ENCODE measurements around the gene TRHDE.

The TRHDE gene

DNA sequence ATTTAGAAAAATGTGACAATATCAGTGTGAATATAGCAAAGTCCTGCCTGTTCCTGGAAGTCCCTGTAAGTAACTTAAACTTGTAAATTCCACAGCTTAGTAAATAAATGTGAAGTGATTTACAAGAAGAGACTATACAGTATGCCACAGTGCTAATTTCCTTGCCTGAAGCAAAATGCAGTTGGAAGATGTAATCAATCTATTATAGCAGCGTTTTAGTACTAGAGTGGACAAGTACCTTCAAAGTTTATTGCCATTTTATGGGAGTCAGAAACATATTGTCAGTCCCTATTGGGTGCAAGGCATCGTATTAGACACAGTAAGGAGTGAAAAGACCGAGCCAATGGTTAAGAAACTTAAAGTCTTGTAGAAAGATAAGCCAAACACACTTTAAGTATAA is 94.1 kb downstream of the TRHDE start:
- H4K20me1 ChIP-seq (ENCODE audit: insufficient read depth, low read length), result no peaks in the 10 kb centered on the region
- H3F3A ChIP-seq (ENCODE audit: insufficient read depth, low read length), result no peaks in the 10 kb centered on the region
- no peak overlapping the region for H2AFZ ChIP-seq (ENCODE audit: low read length)
- no peaks in the 10 kb centered on the region for H3K9me3 ChIP-seq (ENCODE audit: low read length)
- H3K4me1 ChIP-seq (ENCODE audit: insufficient read depth, low read length, severe bottlenecking), result no peaks in the 10 kb centered on the region
- H3K4me2 ChIP-seq (ENCODE audit: low read length), result no peak overlapping the region
- H3K79me2 ChIP-seq (ENCODE audit: insufficient read depth, low read length), result no peaks in the 10 kb centered on the region
- TF ChIP-seq CTCF (IDR thresholded peaks at IDR 0.05; ENCODE audit: low read length), result no peak
- TF ChIP-seq EZH2 (IDR thresholded peaks at IDR 0.05; ENCODE audit: borderline replicate concordance, low read length), result no peak
- no peak overlapping the region for H3K4me3 ChIP-seq (ENCODE audit: low read depth, low read length, poor library complexity, severe bottlenecking)
- H3K27ac ChIP-seq (ENCODE audit: low read depth, low read length, poor library complexity, severe bottlenecking), result no peak overlapping the region
- no peak overlapping the region for H3K9ac ChIP-seq (ENCODE audit: low read length)
- H3K27me3 ChIP-seq (ENCODE audit: insufficient read depth, low read length), result no peaks in the 10 kb centered on the region
- no peaks in the 10 kb centered on the region for H3K9me2 ChIP-seq (ENCODE audit: low read depth, low read length)
- no peaks in the 10 kb centered on the region for H3K36me3 ChIP-seq (ENCODE audit: insufficient read depth, low read length)

GRCh38 chr12:72368298-72368697 is 96.1 kb downstream of the TRHDE start:
- H3K27me3 ChIP-seq (ENCODE audit: insufficient read depth, low read length), result no peaks in the 10 kb centered on the region

GRCh38 chr12:72368719-72369422 is 96.7 kb downstream of the TRHDE start:
- Histone ChIP-seq H4K20me1 (ENCODE audit: insufficient read depth, low read length) (no peaks in the 10 kb centered on the region), H2AFZ (ENCODE audit: low read length) (no peak overlapping the region), H3K4me1 (ENCODE audit: insufficient read depth, low read length, severe bottlenecking) (no peaks in the 10 kb centered on the region), H3K4me3 (ENCODE audit: low read depth, low read length, poor library complexity, severe bottlenecking) (no peak overlapping the region), H3K9me2 (ENCODE audit: low read depth, low read length) (no peaks in the 10 kb centered on the region), H3F3A (ENCODE audit: insufficient read depth, low read length) (no peaks in the 10 kb centered on the region), H3K27me3 (ENCODE audit: insufficient read depth, low read length) (no peaks in the 10 kb centered on the region), H3K27ac (ENCODE audit: low read depth, low read length, poor library complexity, severe bottlenecking) (no peak overlapping the region), H3K36me3 (ENCODE audit: insufficient read depth, low read length) (no peaks in the 10 kb centered on the region), H3K4me2 (ENCODE audit: low read length) (no peak overlapping the region), H3K79me2 (ENCODE audit: insufficient read depth, low read length) (no peaks in the 10 kb centered on the region), H3K9ac (ENCODE audit: low read length) (no peak overlapping the region), H3K9me3 (ENCODE audit: low read length) (no peaks in the 10 kb centered on the region)
- TF ChIP-seq EZH2 (IDR thresholded peaks at IDR 0.05; ENCODE audit: borderline replicate concordance, low read length), result no peak
- TF ChIP-seq CTCF (IDR thresholded peaks at IDR 0.05; ENCODE audit: low read length), result no peak

More at GRCh38 chr12:72368298-72368697, 96.1 kb downstream of the TRHDE start:
- no peak overlapping the region for H3K4me2 ChIP-seq (ENCODE audit: low read length)
- no peaks in the 10 kb centered on the region for H3K9me3 ChIP-seq (ENCODE audit: low read length)
- TF ChIP-seq CTCF (IDR thresholded peaks at IDR 0.05; ENCODE audit: low read length) (no peak), EZH2 (IDR thresholded peaks at IDR 0.05; ENCODE audit: borderline replicate concordance, low read length) (no peak)
- no peak overlapping the region for H2AFZ ChIP-seq (ENCODE audit: low read length)
- no peak overlapping the region for H3K27ac ChIP-seq (ENCODE audit: low read depth, low read length, poor library complexity, severe bottlenecking)
- no peaks in the 10 kb centered on the region for H3K4me1 ChIP-seq (ENCODE audit: insufficient read depth, low read length, severe bottlenecking)
- no peak overlapping the region for H3K4me3 ChIP-seq (ENCODE audit: low read depth, low read length, poor library complexity, severe bottlenecking)
- no peak overlapping the region for H3K9ac ChIP-seq (ENCODE audit: low read length)
- no peaks in the 10 kb centered on the region for H3F3A ChIP-seq (ENCODE audit: insufficient read depth, low read length)
- H4K20me1 ChIP-seq (ENCODE audit: insufficient read depth, low read length), result no peaks in the 10 kb centered on the region
- H3K9me2 ChIP-seq (ENCODE audit: low read depth, low read length), result no peaks in the 10 kb centered on the region
- H3K36me3 ChIP-seq (ENCODE audit: insufficient read depth, low read length), result no peaks in the 10 kb centered on the region
- no peaks in the 10 kb centered on the region for H3K79me2 ChIP-seq (ENCODE audit: insufficient read depth, low read length)

Measured in OCI-LY1 (cell line).